ENCODE measurements around the gene PHOSPHO2. TPM values are rescaled to one million over a fixed set of nuclear protein-coding genes. Genes with fewer than 3 reads are reported as not detected.

PHOSPHO2 gene
- total and polyA plus RNA-seq, 9 of the 15 experiments (the other 6 are each of a cell fraction or from before 2014, with no cell fraction given), result 7.8 to 19.1 (median 11.7) TPM

- TF ChIP-seq NCOA6 (IDR thresholded peaks at IDR 0.05) (no peak), RBFOX2 (IDR thresholded peaks at IDR 0.05; ENCODE audit: low read depth, low read length) (no peak), SMAD4 (CRISPR knock-in tag; conservative IDR thresholded peaks at IDR 0.05) (peak; percentile 40), SIRT6 (IDR thresholded peaks at IDR 0.05; ENCODE audit: low read depth, low read length) (no peak), KDM4B (IDR thresholded peaks at IDR 0.05; ENCODE audit: borderline replicate concordance in 2 of 2, low read depth in 1 of 2) (no peak), ZNF583 (CRISPR knock-in tag; IDR thresholded peaks at IDR 0.05) (0 out of 2 replicates have a peak, but pooled peaks have one; percentile 41), HDAC8 (tag; IDR thresholded peaks at IDR 0.05) (no peak), TAL1 (IDR thresholded peaks at IDR 0.05) (peak; percentile 57), ATF1 (CRISPR knock-in tag; IDR thresholded peaks at IDR 0.05) (no peak), ATF1 (tag; IDR thresholded peaks at IDR 0.05) (0 out of 2 replicates have a peak, but pooled peaks have one; percentile 40), ZNF395 (CRISPR knock-in tag; IDR thresholded peaks at IDR 0.05) (0 out of 2 replicates have a peak, but pooled peaks have one; percentile 78), ZNF124 (CRISPR knock-in tag; IDR thresholded peaks at IDR 0.05) (no peak), ZNF41 (CRISPR knock-in tag; conservative IDR thresholded peaks at IDR 0.05) (no peak), E2F1 (CRISPR knock-in tag; IDR thresholded peaks at IDR 0.05) (no peak), SLC30A9 (CRISPR knock-in tag; IDR thresholded peaks at IDR 0.05) (no peak), CBFA2T2 (conservative IDR thresholded peaks at IDR 0.05) (peak; percentile 69), KLF16 (IDR thresholded peaks at IDR 0.05) (peak; percentile 42; the same call in 1 of the 2 replicates), FOXP4 (CRISPR knock-in tag; IDR thresholded peaks at IDR 0.05; ENCODE audit: borderline replicate concordance) (no peak), BCOR (IDR thresholded peaks at IDR 0.05) (no peak), CBFA2T3 (IDR thresholded peaks at IDR 0.05) (peak; percentile 83), DIDO1 (tag; IDR thresholded peaks at IDR 0.05; ENCODE audit: low read depth) (no peak), NUFIP1 (IDR thresholded peaks at IDR 0.05; ENCODE audit: partially characterized antibody) (no peak), CREB1 (IDR thresholded peaks at IDR 0.05) (no peak), CREB1 (CRISPR knock-in tag; IDR thresholded peaks at IDR 0.05) (0 out of 2 replicates have a peak, but pooled peaks have one; percentile 29), DLX4 (CRISPR knock-in tag; IDR thresholded peaks at IDR 0.05) (no peak), HDAC2 (IDR thresholded peaks at IDR 0.05) (no peak), L3MBTL2 (IDR thresholded peaks at IDR 0.05) (peak; percentile 43; the same call in 1 of the 2 replicates)
Observed at GRCh38 chr2:169715379-169716237, 21.3 kb downstream of the PHOSPHO2 start (continued).
